Measurements from ENCODE around the gene SH3BGRL3.

Gene SH3BGRL3

DNA sequence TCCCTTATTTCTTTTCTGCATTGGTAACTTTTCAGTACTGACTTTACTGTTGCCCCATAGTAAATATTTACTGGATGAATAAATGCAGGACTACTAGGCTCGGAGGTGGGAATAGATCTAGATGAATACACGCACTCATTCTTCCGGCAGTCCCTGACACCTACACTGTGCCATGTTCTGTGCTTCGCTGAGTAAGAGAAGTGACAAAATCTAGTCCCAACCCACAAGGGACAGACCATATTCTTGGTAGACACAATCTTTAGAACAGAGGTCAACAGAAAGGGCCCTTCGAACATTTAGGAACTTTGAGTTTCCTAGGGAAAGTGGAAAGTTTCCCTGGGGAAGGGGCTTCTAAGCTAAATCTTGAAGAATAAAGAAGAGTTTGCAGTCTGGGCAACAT lies 34.6 kb downstream of the SH3BGRL3 start:
- no peak for TF ChIP-seq POU2F2 (IDR thresholded peaks at IDR 0.05; ENCODE audit: low read depth, low read length)
- TF ChIP-seq POLR2A (IDR thresholded peaks at IDR 0.05; ENCODE audit: low read depth, low read length) = no peak
- no peak for TF ChIP-seq SPI1 (IDR thresholded peaks at IDR 0.05; ENCODE audit: low read depth, low read length)
- TF ChIP-seq TAF1 (IDR thresholded peaks at IDR 0.05; ENCODE audit: low read depth, low read length) = no peak
- TF ChIP-seq POLR2AphosphoS5 (IDR thresholded peaks at IDR 0.05; ENCODE audit: low read depth, low read length) = no peak
- TF ChIP-seq PAX5 (IDR thresholded peaks at IDR 0.05; ENCODE audit: insufficient read depth, low read length, severe bottlenecking) = no peak
- peak; percentile 69 for FAIRE-seq
- DNase-seq (ENCODE audit: insufficient read length, low spot score) = no peak

DNA sequence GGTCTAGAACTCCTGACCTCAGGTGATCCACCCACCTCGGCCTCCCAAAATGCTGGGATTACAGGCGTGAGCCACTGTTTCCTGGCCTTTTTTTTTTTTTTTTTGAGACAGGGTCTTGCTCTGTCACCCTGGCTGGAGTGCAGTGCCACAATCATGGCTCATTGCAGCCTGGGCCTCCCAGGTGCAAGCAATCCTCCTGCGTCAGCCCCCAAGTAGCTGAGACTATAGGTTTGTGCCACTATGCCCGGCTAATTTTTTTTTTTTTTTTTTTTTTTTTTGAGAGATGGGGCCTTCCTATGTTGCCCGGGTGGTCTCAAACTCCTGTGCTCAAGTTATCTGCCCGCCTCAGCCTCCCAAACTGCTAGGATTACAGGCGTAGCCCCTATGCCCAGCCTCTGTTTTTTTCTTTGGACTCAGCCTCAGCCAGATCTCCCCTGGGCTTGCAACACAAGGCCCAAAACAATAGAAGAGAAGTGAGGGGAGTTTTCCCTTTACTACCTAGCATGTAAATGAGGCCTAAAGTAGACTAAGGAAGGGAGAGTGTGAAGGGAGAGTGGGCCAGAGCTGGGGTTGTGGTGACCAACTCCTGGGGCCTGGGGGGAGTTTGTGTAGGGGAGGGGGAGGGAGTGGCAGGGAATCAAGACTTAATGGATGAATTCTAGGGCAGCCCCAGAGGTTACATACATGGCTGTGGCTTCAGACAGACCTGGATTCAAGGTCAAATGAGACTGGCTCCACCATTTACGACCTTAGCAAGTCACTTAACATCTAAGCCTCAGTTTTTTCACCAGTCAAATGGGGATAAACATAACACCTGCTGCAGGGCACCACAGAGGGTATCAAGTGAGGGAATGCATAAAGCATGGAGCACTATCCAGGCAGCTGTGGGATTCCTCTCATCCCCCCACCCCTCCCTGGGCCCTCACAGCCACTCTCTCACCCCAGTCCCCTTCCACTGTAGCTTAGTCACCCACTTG lies 36.3 kb downstream of the SH3BGRL3 start:
- FAIRE-seq = peak; percentile 78
- DNase-seq (ENCODE audit: insufficient read length, low spot score) = no peak
- no peak for TF ChIP-seq TAF1 (IDR thresholded peaks at IDR 0.05; ENCODE audit: low read depth, low read length)
- TF ChIP-seq POLR2A (IDR thresholded peaks at IDR 0.05; ENCODE audit: low read depth, low read length) = no peak
- TF ChIP-seq SPI1 (IDR thresholded peaks at IDR 0.05; ENCODE audit: low read depth, low read length) = no peak
- no peak for TF ChIP-seq POLR2AphosphoS5 (IDR thresholded peaks at IDR 0.05; ENCODE audit: low read depth, low read length)
- TF ChIP-seq PAX5 (IDR thresholded peaks at IDR 0.05; ENCODE audit: insufficient read depth, low read length, severe bottlenecking) = no peak
- no peak for TF ChIP-seq POU2F2 (IDR thresholded peaks at IDR 0.05; ENCODE audit: low read depth, low read length)

DNA sequence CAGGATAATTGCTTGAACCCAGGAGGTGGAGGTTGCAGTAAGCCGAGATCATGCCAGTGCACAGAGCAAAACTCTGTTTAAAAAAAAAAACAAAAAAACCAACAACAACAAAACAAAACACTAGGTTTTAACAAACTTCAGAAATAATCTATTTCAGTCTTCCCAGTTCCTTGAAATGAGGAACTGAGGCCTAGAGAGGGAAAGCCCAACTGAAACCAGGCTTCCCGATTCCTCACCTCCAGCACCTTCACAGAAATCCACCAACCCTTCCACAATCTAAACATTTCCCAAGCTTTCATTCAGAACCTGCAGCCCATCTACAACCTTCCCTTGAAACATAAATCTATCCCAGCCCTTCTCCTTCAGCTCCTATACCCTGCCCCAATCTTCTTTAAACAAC lies 37.3 kb downstream of the SH3BGRL3 start:
- no peak for DNase-seq (ENCODE audit: insufficient read length, low spot score)
- TF ChIP-seq SPI1 (IDR thresholded peaks at IDR 0.05; ENCODE audit: low read depth, low read length) (peak; percentile 91), POLR2AphosphoS5 (IDR thresholded peaks at IDR 0.05; ENCODE audit: low read depth, low read length) (no peak)

DNA sequence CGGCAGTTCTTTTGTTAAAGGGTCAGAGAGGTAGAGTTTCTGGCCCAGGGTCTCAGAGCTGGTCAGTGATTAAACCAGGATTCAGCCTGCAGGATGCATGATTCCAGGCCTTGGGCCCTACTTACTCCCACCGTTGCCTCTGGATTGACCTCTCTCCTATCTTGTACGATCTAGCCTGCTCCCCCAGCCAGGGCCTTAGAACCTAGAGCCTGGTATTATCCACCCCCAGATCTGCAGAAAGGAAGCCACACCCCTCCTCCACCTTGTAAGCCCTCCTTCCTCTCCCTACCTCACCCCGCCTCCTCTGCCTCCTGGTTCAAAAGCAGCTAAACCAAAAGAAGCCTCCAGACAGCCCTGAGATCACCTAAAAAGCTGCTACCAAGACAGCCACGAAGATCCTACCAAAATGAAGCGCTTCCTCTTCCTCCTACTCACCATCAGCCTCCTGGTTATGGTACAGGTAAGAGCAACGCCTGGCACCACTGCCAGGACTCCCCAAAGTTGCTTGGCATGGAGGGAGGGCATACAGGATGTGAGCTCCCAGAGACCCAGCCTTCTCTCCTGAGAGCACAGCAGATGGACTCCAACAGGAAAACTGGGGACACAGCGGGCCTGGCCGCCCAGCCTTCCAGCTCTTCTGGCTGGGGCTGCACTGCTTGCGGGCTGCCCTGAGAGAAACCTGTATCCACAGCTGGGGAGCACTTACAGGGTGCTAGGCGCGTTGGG lies 37.9 kb downstream of the SH3BGRL3 start, which contains the start of gene CD52:
Gene CD52, plus strand, starts transcription at position 347 of the 726 bp plus-strand sequence. Its CDS starts 60 bp downstream, at position 407.
- TF ChIP-seq SPI1 (IDR thresholded peaks at IDR 0.05; ENCODE audit: low read depth, low read length) (peak; percentile 29; the same call in 1 of the 2 replicates), POLR2AphosphoS5 (IDR thresholded peaks at IDR 0.05; ENCODE audit: low read depth, low read length) (no peak; the same call in 1 of the 2 replicates), PAX5 (IDR thresholded peaks at IDR 0.05; ENCODE audit: insufficient read depth, low read length, severe bottlenecking) (no peak), POLR2A (IDR thresholded peaks at IDR 0.05; ENCODE audit: low read depth, low read length) (peak; percentile 76), TAF1 (IDR thresholded peaks at IDR 0.05; ENCODE audit: low read depth, low read length) (no peak; the same call in 1 of the 2 replicates), POU2F2 (IDR thresholded peaks at IDR 0.05; ENCODE audit: low read depth, low read length) (no peak)
- DNase-seq (ENCODE audit: insufficient read length, low spot score) (peak; percentile 67), FAIRE-seq (peak; percentile 91)

More for the DNA sequence above, 37.3 kb downstream of the SH3BGRL3 start:
- FAIRE-seq = peak; percentile 45

DNA sequence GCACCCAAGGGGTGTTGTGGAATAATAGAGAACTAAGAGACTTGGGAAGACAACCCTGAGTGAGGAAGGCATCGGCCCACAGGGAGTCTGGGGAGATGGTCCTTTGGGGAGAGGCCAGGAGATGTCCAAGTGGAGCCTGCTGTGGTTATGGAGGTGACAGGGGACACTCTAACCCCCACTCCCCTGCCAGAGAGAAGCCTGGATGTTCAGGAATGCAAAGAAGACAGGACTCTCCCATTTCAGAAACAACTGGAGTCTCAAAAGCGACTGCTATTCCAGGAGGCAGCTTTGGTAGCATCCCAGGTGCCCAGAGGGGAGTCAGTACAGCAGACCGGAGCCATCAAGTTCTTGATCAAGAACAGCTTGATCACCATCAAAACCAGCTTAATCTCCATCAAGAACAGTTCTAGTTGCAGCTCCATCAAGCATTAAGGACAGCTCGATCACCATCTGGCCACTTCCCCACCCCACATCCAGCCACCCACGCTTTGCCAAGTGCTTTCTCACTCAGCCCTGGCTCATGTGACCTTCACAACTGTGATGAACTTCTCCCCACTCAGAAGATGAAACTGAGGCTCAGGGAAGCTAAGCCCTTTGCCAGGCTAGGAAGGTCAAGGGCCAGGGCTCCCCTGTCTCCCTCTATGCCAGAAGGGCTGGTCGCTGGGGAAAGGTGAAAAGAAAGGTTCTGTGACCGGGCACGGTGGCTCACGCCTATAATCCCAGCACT lies 38.6 kb downstream of the SH3BGRL3 start:
- DNase-seq (ENCODE audit: insufficient read length, low spot score) (no peak), FAIRE-seq (peak; percentile 95)
- TF ChIP-seq SPI1 (IDR thresholded peaks at IDR 0.05; ENCODE audit: low read depth, low read length) (peak; percentile 71), POU2F2 (IDR thresholded peaks at IDR 0.05; ENCODE audit: low read depth, low read length) (no peak), POLR2A (IDR thresholded peaks at IDR 0.05; ENCODE audit: low read depth, low read length) (0 out of 2 replicates have a peak, but pooled peaks have one; percentile 9), PAX5 (IDR thresholded peaks at IDR 0.05; ENCODE audit: insufficient read depth, low read length, severe bottlenecking) (no peak), TAF1 (IDR thresholded peaks at IDR 0.05; ENCODE audit: low read depth, low read length) (no peak), POLR2AphosphoS5 (IDR thresholded peaks at IDR 0.05; ENCODE audit: low read depth, low read length) (no peak)

DNA sequence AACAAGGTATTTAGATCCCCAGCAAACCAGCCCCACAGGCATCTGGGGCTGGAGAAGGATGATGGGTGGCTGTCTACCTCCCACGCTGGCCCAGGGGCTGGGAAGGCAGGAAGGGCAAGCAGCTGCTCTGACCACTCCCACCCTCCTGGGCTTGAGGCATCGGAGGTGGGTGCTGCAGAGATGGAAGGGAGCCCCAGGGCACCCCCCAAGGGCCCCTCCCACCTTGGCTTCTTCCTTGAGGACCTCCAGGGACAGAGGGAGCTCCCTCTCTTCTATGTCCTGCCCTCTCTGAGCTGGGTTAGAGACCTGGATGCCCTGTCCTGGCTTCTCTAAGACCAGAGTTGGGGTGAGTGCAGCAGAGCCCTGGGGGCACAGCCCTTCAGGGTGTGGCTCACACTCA lies 41.0 kb downstream of the SH3BGRL3 start:
- no peak for DNase-seq (ENCODE audit: insufficient read length, low spot score)
- FAIRE-seq = no peak
- TF ChIP-seq TAF1 (IDR thresholded peaks at IDR 0.05; ENCODE audit: low read depth, low read length) (no peak), POU2F2 (IDR thresholded peaks at IDR 0.05; ENCODE audit: low read depth, low read length) (no peak), POLR2A (IDR thresholded peaks at IDR 0.05; ENCODE audit: low read depth, low read length) (no peak), SPI1 (IDR thresholded peaks at IDR 0.05; ENCODE audit: low read depth, low read length) (no peak), PAX5 (IDR thresholded peaks at IDR 0.05; ENCODE audit: insufficient read depth, low read length, severe bottlenecking) (no peak), POLR2AphosphoS5 (IDR thresholded peaks at IDR 0.05; ENCODE audit: low read depth, low read length) (no peak)

DNA sequence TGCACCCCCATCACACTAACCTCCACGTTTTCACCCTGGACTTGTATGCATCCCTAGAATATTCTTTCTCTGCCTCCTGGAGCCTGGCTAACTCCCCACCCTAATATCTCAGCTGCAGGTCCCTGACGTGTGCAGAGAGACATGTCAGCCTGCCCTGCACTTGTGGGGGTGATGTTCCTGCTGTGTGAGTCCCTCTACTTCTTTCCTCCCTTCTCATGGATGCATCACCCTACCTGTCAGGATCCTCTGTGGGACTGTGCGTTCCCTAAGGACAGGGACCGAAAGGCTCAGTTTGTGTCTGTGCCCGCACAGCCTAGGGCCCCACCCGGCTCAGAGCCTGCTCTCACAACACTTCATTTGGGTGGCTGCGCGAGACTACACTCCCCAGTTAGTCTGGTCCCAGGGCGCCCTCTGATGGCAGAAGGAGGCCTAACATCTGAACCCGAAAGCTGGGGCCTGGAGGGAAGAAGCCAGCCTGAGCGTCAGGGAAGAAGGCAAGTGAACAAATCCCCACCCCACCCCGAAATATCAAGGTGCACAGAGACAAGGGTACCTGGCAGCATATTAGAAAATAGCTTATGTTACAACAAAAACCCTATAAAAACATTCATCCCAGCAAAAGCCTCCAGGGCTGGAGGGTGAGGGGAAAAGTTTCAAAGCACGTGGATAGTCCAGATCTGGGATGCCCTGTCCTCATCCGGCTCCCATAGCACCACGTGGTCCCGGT lies 41.6 kb downstream of the SH3BGRL3 start:
- FAIRE-seq (peak; percentile 95), DNase-seq (ENCODE audit: insufficient read length, low spot score) (peak; percentile 86)

DNA sequence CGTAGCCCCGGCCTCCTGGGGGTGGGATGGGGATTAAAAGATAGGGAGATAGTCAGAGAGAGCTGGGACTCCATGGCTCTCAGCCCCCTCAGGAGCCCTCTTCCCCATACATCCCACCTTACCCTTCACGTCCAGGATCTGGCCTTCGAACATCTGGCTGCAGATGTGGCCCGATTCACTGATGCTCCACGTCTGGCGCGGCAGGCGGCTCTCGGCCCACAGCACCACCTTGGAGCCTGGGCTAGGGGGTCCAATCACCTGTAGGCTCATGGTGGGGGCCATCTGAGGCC lies 42.1 kb downstream of the SH3BGRL3 start:
- FAIRE-seq = no peak
- DNase-seq (ENCODE audit: insufficient read length, low spot score) = no peak
- TF ChIP-seq SPI1 (IDR thresholded peaks at IDR 0.05; ENCODE audit: low read depth, low read length) (no peak), POLR2AphosphoS5 (IDR thresholded peaks at IDR 0.05; ENCODE audit: low read depth, low read length) (no peak), TAF1 (IDR thresholded peaks at IDR 0.05; ENCODE audit: low read depth, low read length) (no peak), PAX5 (IDR thresholded peaks at IDR 0.05; ENCODE audit: insufficient read depth, low read length, severe bottlenecking) (no peak), POLR2A (IDR thresholded peaks at IDR 0.05; ENCODE audit: low read depth, low read length) (no peak), POU2F2 (IDR thresholded peaks at IDR 0.05; ENCODE audit: low read depth, low read length) (no peak)

More for the DNA sequence above, 41.6 kb downstream of the SH3BGRL3 start:
- TF ChIP-seq PAX5 (IDR thresholded peaks at IDR 0.05; ENCODE audit: insufficient read depth, low read length, severe bottlenecking) (no peak), POU2F2 (IDR thresholded peaks at IDR 0.05; ENCODE audit: low read depth, low read length) (0 out of 2 replicates have a peak, but pooled peaks have one; percentile 25)
